Ishikawa (cell line): ENCODE data around the gene SGSM1.

Experiments
- CEBPB ChIP-seq: IDR thresholded peaks from 2 replicates; pipeline ENCODE4 v1.6.1; 2012
- EGR1 ChIP-seq: IDR thresholded peaks from 2 replicates; pipeline ENCODE4 v1.6.1; 2012
- EP300 ChIP-seq: IDR thresholded peaks from 2 replicates; pipeline ENCODE4 v1.6.1; 2012; ENCODE audit warnings: borderline replicate concordance
- NFIC ChIP-seq: IDR thresholded peaks from 2 replicates; pipeline ENCODE4 v1.6.1; 2012
- RAD21 ChIP-seq: IDR thresholded peaks from 2 replicates; pipeline ENCODE4 v1.6.1; 2012; ENCODE audit warnings: low read depth
- TAF1 ChIP-seq: IDR thresholded peaks from 2 replicates; pipeline ENCODE4 v1.6.1; 2012; ENCODE audit warnings: low read depth, mild to moderate bottlenecking
- YY1 ChIP-seq: IDR thresholded peaks from 2 replicates; pipeline ENCODE4 v1.6.1; 2012; ENCODE audit warnings: low read depth
- ZBTB7A ChIP-seq: IDR thresholded peaks from 2 replicates; pipeline ENCODE4 v1.6.1; 2012; ENCODE audit warnings: low read depth
- TF ChIP-seq, protein P1 (sequence below): IDR thresholded peaks from 2 replicates; pipeline ENCODE4 v1.6.1; 2012; ENCODE audit warnings: low read depth, mild to moderate bottlenecking
- TF ChIP-seq, protein P2 (sequence below): IDR thresholded peaks from 2 replicates; pipeline ENCODE4 v1.6.1; 2012

DNA sequence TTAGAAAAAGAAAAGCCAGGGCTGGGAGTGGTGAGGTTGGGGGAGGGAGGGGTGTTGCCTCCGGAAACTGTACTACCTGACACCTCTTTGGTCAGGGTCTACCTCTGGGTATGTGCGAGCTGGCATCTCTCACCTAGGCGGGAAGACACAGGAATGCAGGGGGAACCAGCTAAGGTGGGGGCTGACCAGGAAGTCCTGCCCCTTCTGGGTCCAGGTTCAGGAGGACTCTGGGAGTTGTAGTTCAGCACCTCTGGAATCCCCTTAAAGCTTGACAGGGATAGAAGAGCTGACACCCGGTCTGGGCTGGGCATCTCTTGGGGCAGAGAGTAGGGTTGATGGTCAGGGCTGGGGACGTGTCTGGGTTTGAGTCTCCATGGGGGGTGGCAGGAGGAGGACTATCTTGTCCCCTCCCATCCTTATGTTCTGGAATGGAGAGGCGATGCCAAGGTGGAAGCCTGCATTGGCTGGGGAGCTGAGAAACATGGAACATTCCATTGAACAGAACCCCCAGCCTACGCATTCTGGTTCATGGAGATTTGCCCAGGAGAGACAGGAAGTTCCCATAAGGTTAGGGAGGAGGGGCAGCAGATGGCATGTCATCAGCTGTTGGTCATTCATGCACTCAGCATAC is 144.4 kb downstream of the SGSM1 start:
- TF ChIP-seq YY1 (no peak), ZBTB7A (peak; percentile 54; the same call in 1 of the 2 replicates), NFIC (no peak), EGR1 (no peak), CEBPB (no peak), TAF1 (no peak), EP300 (no peak), RAD21 (no peak)
- TF ChIP-seq, protein P1, sequence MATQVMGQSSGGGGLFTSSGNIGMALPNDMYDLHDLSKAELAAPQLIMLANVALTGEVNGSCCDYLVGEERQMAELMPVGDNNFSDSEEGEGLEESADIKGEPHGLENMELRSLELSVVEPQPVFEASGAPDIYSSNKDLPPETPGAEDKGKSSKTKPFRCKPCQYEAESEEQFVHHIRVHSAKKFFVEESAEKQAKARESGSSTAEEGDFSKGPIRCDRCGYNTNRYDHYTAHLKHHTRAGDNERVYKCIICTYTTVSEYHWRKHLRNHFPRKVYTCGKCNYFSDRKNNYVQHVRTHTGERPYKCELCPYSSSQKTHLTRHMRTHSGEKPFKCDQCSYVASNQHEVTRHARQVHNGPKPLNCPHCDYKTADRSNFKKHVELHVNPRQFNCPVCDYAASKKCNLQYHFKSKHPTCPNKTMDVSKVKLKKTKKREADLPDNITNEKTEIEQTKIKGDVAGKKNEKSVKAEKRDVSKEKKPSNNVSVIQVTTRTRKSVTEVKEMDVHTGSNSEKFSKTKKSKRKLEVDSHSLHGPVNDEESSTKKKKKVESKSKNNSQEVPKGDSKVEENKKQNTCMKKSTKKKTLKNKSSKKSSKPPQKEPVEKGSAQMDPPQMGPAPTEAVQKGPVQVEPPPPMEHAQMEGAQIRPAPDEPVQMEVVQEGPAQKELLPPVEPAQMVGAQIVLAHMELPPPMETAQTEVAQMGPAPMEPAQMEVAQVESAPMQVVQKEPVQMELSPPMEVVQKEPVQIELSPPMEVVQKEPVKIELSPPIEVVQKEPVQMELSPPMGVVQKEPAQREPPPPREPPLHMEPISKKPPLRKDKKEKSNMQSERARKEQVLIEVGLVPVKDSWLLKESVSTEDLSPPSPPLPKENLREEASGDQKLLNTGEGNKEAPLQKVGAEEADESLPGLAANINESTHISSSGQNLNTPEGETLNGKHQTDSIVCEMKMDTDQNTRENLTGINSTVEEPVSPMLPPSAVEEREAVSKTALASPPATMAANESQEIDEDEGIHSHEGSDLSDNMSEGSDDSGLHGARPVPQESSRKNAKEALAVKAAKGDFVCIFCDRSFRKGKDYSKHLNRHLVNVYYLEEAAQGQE, result no peak
- TF ChIP-seq, protein P2, sequence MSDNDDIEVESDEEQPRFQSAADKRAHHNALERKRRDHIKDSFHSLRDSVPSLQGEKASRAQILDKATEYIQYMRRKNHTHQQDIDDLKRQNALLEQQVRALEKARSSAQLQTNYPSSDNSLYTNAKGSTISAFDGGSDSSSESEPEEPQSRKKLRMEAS, result no peak
